H1 (cell line): ENCODE data around the gene NR5A2. TPM values are rescaled to one million over a fixed set of nuclear protein-coding genes. Genes with fewer than 3 reads are reported as not detected.

ENCODE experiments used
- CBX5 ChIP-seq: fragments of 300-800, 300-1000 bp; sonication (generic); IDR thresholded peaks from 2 replicates; pipeline ENCODE4 v1.7.1; 2016; ENCODE audit warnings: antibody characterized with exemption, low read length, low read depth
- HDAC6 ChIP-seq: IDR thresholded peaks from one replicate; pipeline ENCODE4 v1.7.1; 2012; ENCODE audit warnings: low read depth, mild to moderate bottlenecking, inconsistent platforms, low read length, moderate library complexity
- RXRA ChIP-seq: IDR thresholded peaks from 2 replicates; pipeline ENCODE4 v1.6.1; 2011; ENCODE audit warnings: low read depth, mild to moderate bottlenecking, low read length, moderate library complexity; ENCODE audit not compliant: insufficient read depth
- polyA plus RNA-seq, 7 experiments: library from polyadenylated mRNA; depleted of rRNA in 3 of 7; stranded (reverse) in 5 of 7; unstranded in 2 of 7; fragments of >200 nt in 5 of 7; fragments of 200-250 nt in 2 of 7; gene quantifications; 1 replicate in 5 of 7; 2 replicates in 1 of 7; 4 replicates in 1 of 7; pipeline versions ENCODE4 v1.2.1 to v1.2.3, GENCODE V29; 2011 to 2013; ENCODE audit warnings: missing spikeins in 2 of 7, mixed read lengths in 2 of 7
- total RNA-seq: library from RNA; stranded (reverse); fragmentation: NEBNext Ultra II Directional; extraction: Animal tissue kit (Norgen Biotek cat#: 25700); gene quantifications from 2 replicates; pipeline ENCODE4 v1.2.1, GENCODE V29; 2021

NR5A2 gene
- total and polyA plus RNA-seq, 2 of the 8 experiments (the other 6 are each of a cell fraction or from before 2014, with no cell fraction given): 1.7 to 11.6 TPM

- TF ChIP-seq RXRA (no peak), CBX5 (no peak), HDAC6 (no peak)
- TF ChIP-seq, all 59 proteins: peak for 7
Observed at GRCh38 chr1:200038325-200038980, 10.9 kb downstream of the NR5A2 start (continued).
